ENCODE data around the gene ZC3H7A.

DNA sequence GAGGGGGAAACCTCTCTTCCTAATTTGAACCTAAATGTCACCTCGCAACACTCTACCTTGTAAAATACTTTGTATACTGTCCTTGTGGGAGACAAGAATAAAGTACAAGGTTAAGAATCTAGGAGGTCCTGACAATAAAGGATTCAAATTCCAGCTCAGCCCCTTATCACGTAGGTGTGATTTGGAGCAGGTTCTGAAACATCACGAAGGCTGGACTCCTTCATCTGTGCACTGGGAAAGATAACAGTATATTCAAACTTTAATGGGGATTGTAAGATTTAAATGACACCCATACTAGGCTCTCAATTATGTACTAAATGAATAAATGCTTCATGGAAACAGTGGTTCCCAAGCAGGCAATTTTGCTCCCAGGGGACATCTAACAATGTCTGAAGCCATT is 56.5 kb downstream of the ZC3H7A start:
- TF ChIP-seq, protein P1, sequence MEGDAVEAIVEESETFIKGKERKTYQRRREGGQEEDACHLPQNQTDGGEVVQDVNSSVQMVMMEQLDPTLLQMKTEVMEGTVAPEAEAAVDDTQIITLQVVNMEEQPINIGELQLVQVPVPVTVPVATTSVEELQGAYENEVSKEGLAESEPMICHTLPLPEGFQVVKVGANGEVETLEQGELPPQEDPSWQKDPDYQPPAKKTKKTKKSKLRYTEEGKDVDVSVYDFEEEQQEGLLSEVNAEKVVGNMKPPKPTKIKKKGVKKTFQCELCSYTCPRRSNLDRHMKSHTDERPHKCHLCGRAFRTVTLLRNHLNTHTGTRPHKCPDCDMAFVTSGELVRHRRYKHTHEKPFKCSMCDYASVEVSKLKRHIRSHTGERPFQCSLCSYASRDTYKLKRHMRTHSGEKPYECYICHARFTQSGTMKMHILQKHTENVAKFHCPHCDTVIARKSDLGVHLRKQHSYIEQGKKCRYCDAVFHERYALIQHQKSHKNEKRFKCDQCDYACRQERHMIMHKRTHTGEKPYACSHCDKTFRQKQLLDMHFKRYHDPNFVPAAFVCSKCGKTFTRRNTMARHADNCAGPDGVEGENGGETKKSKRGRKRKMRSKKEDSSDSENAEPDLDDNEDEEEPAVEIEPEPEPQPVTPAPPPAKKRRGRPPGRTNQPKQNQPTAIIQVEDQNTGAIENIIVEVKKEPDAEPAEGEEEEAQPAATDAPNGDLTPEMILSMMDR (IDR thresholded peaks at IDR 0.05) = no peak
- TF ChIP-seq POLR2A (IDR thresholded peaks at IDR 0.05) = no peak

All from vagina (tissue), 2 donors.